Activated T-cell treated with anti-CD3 and anti-CD28 coated beads, Interleukin-2, amount 50 U/mL, for 72 hours (primary cell): ENCODE results near the gene SLC8B1. TPM values are rescaled to one million over a fixed set of nuclear protein-coding genes. Genes with fewer than 3 reads are reported as not detected.

ENCODE experiments used
- ATAC-seq, 2 donors: fragments of 150-1000 bp; cut with Tn5 transposase; replicated peaks in 1 of 2; 2 replicates each; pipeline ENCODE4 v1.10.0; 2021; ENCODE audit warnings: moderate library complexity in 2 of 2, mild to moderate bottlenecking in 1 of 2
- DNase-seq, 2 donors: peaks; one replicate each; pipeline ENCODE4 v3.0.0; 2021 to 2022; ENCODE audit warnings: mixed read lengths in 1 of 2
- H3K27ac Mint-ChIP-seq: one replicate; pipeline ENCODE4 v1.8.0; 2022; ENCODE audit warnings: mild to moderate bottlenecking, moderate library complexity, mixed read lengths
- H3K27me3 Mint-ChIP-seq: one replicate; pipeline ENCODE4 v1.8.0; 2022; ENCODE audit warnings: low read depth, mixed read lengths
- H3K36me3 Mint-ChIP-seq, 2 donors: one replicate each; pipeline ENCODE4 v1.8.0; 2022; ENCODE audit warnings: mixed read lengths in 2 of 2, mild to moderate bottlenecking in 1 of 2; ENCODE audit not compliant: insufficient read depth in 2 of 2
- H3K4me1 Mint-ChIP-seq: one replicate; pipeline ENCODE4 v1.8.0; 2022; ENCODE audit warnings: low read depth, mixed read lengths
- H3K4me3 Mint-ChIP-seq, 2 donors: one replicate each; pipeline ENCODE4 v1.8.0; 2022; ENCODE audit warnings: mild to moderate bottlenecking in 2 of 2, mixed read lengths in 2 of 2, moderate library complexity in 2 of 2
- H3K9me3 Mint-ChIP-seq, 2 donors: one replicate each; pipeline ENCODE4 v1.8.0; 2022; ENCODE audit warnings: mixed read lengths in 2 of 2
- total RNA-seq, 2 donors: library from RNA; stranded (reverse); gene quantifications; one replicate each; pipeline ENCODE4 v1.2.3, GENCODE V29; 2022

The SLC8B1 gene
- total RNA-seq, 2 donors from 2014 or later: 25.9 to 27.4 TPM

- Mint-ChIP-seq H3K9me3 (no peaks in the 10 kb centered on the region), H3K36me3 (peaks cover 1 to 6% of the 10 kb centered on the region in 2 donors), H3K4me1 (peaks cover 18% of the 10 kb centered on the region), H3K27me3 (no peaks in the 10 kb centered on the region), H3K27ac (no peak overlapping the region), H3K4me3 (no peak overlapping the region)
- ATAC-seq: no peak
- DNase-seq: no peak
Measured at GRCh38 chr12:113302886-113303640, 31.8 kb downstream of the SLC8B1 start.

GRCh38 chr12:113302466-113302865 lies 32.4 kb downstream of the SLC8B1 start:
- no peaks in the 10 kb centered on the region for H3K9me3 Mint-ChIP-seq
- H3K27me3 Mint-ChIP-seq: no peaks in the 10 kb centered on the region
- ATAC-seq (no peak), DNase-seq (no peak)
- no peak overlapping the region for H3K4me3 Mint-ChIP-seq
- peaks cover 1 to 6% of the 10 kb centered on the region in 2 donors for H3K36me3 Mint-ChIP-seq
- peaks cover 18% of the 10 kb centered on the region for H3K4me1 Mint-ChIP-seq
- H3K27ac Mint-ChIP-seq: no peak overlapping the region

DNA sequence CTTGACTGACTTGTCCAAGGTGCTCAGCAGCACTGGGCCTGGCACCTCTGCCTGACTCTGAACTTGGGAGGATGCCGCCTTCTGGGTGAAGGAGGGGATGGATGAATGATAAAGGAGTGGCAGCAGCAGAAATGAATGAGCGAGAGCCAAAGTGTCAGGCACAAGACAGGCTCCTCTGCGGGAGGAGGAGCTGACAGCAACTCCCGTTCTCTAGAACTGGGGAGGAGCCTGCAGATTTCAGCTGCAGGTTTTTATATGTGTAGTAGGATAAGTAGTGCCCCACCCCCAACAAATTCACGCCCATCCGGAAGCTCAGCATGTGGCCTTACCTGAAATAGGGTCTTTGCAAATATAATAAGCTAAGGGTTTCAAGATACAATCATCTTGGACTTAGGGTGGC lies 33.1 kb downstream of the SLC8B1 start:
- Mint-ChIP-seq H3K36me3 (peaks cover 1 to 6% of the 10 kb centered on the region in 2 donors), H3K4me1 (peaks cover 18% of the 10 kb centered on the region), H3K4me3 (no peak overlapping the region), H3K27me3 (no peaks in the 10 kb centered on the region), H3K27ac (no peak overlapping the region), H3K9me3 (no peaks in the 10 kb centered on the region)
- ATAC-seq: no peak
- no peak for DNase-seq

- Mint-ChIP-seq H3K4me3 (no peak overlapping the region), H3K36me3 (peaks cover 0 to 10% of the 10 kb centered on the region in 2 donors), H3K27me3 (no peaks in the 10 kb centered on the region), H3K4me1 (peaks cover 18% of the 10 kb centered on the region), H3K27ac (peak overlapping the region; percentile 46), H3K9me3 (no peaks in the 10 kb centered on the region)
- DNase-seq (no peak), ATAC-seq (no peak)
Measured at GRCh38 chr12:113299619-113300237, 35.2 kb downstream of the SLC8B1 start.

GRCh38 chr12:113298861-113299545 lies 35.9 kb downstream of the SLC8B1 start:
- ATAC-seq: no peak
- Mint-ChIP-seq H3K4me3 (no peak overlapping the region), H3K36me3 (peaks cover 0 to 8% of the 10 kb centered on the region in 2 donors), H3K4me1 (peaks cover 18% of the 10 kb centered on the region), H3K27me3 (no peaks in the 10 kb centered on the region), H3K27ac (peak overlapping the region; percentile 73), H3K9me3 (no peaks in the 10 kb centered on the region)
- DNase-seq: no peak

DNA sequence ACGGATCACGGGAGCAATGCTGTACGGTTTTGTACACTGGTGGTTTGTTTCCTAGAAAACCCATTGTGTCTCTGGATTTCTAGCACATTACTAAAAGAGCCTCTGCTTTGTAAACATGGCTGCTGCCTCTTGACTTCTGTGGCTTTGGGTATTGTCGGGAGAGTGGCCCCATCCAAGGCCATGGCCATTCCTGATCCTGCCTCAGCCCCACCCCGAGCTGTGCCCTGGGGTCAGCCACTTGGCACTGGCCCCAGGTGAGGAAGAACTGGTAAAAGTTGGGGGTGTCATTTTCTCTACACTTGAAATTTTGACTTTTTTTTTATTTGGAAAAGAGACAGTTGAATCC lies 36.5 kb downstream of the SLC8B1 start:
- peaks cover 14% of the 10 kb centered on the region for H3K4me1 Mint-ChIP-seq
- H3K4me3 Mint-ChIP-seq: no peak overlapping the region
- H3K9me3 Mint-ChIP-seq: no peaks in the 10 kb centered on the region
- ATAC-seq (no peak), DNase-seq (no peak)
- no peaks in the 10 kb centered on the region for H3K27me3 Mint-ChIP-seq
- peak overlapping the region; percentile 73 for H3K27ac Mint-ChIP-seq
- H3K36me3 Mint-ChIP-seq: peaks cover 0 to 7% of the 10 kb centered on the region in 2 donors

DNA sequence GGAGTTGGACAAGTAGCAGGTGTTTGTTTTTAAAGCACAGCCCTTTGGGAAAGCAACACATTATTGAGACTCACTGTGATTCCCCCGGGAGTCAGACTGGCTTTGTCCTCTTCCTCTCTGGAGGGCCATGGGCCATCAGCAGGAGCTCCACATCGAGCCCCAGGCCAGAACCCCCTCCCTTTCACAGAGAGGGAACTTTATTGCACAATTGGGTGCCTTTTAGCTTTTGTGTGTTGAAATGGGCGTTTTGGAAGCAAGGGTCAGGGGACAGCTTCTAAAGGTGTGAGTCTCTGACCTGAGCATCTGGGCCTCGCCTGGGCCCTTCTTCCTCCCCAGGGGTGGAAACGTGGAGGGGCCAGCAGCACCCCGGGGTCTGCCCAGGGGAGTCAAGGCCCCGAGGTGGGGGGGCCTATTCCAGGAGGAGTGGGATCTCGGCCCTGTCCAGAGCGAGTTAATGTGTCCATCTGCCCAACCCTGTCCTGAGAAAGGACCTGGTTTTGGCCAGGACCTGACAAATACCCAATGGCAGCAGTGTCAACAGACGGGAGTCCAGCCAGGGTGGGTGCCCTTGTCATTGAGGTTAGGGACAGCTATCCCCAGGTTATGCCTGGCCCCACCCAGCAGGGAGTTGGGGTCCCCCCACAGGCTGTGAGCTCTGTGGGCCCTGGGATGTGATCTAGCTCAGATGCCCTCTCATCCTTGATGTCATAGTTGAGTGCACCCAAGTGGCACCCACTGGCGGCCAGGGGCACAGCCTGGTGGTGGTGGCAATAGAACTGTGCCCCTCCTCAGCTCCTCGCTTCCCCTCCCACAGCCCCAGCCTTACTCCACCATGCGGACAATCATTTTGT lies 37.1 kb downstream of the SLC8B1 start:
- ATAC-seq: no peak
- Mint-ChIP-seq H3K27me3 (no peaks in the 10 kb centered on the region), H3K27ac (no peak overlapping the region), H3K9me3 (no peaks in the 10 kb centered on the region), H3K4me1 (peaks cover 8% of the 10 kb centered on the region), H3K4me3 (no peak overlapping the region), H3K36me3 (peaks cover 0 to 9% of the 10 kb centered on the region in 2 donors)
- no peak for DNase-seq

DNA sequence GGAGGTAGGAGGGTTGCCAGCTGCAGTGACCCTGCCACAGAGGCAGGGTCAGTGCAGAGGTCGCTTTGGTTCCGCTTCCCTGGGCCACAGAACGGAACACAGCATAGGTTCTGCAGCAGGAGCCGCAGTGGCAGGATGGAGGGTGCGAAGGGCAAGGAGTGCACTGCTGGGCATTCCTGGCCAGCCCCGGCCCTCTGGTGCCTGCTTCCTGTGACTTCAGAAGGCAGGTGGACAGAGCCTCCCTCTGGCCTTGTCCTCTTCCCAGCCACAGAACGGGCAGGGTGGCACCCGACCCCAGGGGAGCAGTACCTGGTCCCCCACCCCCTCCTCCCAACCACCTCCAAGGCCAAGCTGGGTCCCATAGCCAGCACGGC lies 37.7 kb downstream of the SLC8B1 start:
- ATAC-seq (peak in 1 of 2 donors; percentile 12), DNase-seq (no peak)
- Mint-ChIP-seq H3K27ac (no peak overlapping the region), H3K9me3 (no peaks in the 10 kb centered on the region), H3K4me1 (peaks cover 2% of the 10 kb centered on the region), H3K36me3 (peaks cover 0 to 9% of the 10 kb centered on the region in 2 donors), H3K4me3 (no peak overlapping the region), H3K27me3 (no peaks in the 10 kb centered on the region)

- Mint-ChIP-seq H3K27me3 (no peaks in the 10 kb centered on the region), H3K4me3 (no peak overlapping the region), H3K9me3 (no peaks in the 10 kb centered on the region), H3K36me3 (peaks cover 0 to 9% of the 10 kb centered on the region in 2 donors), H3K27ac (no peak overlapping the region), H3K4me1 (no peaks in the 10 kb centered on the region)
- ATAC-seq (no peak), DNase-seq (no peak)
Measured at GRCh38 chr12:113296557-113297213, 38.2 kb downstream of the SLC8B1 start.

DNA sequence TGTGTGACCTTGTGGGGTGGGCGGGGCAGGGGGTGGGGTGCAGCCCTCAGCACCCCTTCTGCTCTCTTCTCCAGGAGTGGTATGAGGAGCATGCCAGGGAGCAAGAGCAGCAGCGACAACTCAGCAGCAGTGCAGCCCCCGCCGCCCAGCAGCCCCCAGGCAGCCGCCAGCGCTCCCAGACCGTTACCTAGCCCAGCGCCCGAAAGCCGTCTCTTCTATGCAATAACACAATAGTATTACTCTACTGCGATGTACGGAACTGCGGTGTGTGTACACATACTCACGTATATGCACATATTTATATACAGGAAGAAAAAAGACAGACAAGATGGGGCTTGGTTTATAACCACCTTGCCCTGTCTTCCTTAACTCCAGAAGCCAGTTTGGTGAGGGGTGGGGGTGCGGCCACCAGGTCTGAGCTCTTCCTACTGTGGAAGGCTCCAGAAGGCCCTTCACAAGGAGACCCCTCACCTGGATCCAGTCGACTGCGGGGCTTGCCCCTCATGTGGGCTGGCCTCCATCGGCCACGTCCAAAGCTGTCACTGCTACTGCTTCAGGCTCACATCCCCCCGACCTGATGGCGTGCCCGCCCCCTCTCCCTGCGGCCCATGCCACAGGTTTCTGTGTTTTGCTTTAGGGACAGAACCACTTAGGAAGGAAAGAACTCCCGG lies 38.9 kb downstream of the SLC8B1 start:
- H3K9me3 Mint-ChIP-seq: no peaks in the 10 kb centered on the region
- H3K4me3 Mint-ChIP-seq: no peak overlapping the region
- no peak overlapping the region for H3K27ac Mint-ChIP-seq
- H3K36me3 Mint-ChIP-seq: peaks cover 0 to 9% of the 10 kb centered on the region in 2 donors
- ATAC-seq (no peak), DNase-seq (no peak)
- H3K27me3 Mint-ChIP-seq: no peaks in the 10 kb centered on the region
- no peaks in the 10 kb centered on the region for H3K4me1 Mint-ChIP-seq

- Mint-ChIP-seq H3K36me3 (peaks cover 0 to 19% of the 10 kb centered on the region in 2 donors), H3K27ac (no peak overlapping the region), H3K4me1 (no peaks in the 10 kb centered on the region), H3K9me3 (no peaks in the 10 kb centered on the region), H3K27me3 (no peaks in the 10 kb centered on the region), H3K4me3 (no peak overlapping the region)
- DNase-seq (no peak), ATAC-seq (no peak)
Measured at GRCh38 chr12:113293100-113293499, 41.8 kb downstream of the SLC8B1 start.

GRCh38 chr12:113292547-113292946 lies 42.4 kb downstream of the SLC8B1 start:
- Mint-ChIP-seq H3K27me3 (no peaks in the 10 kb centered on the region), H3K4me3 (no peak overlapping the region), H3K9me3 (no peaks in the 10 kb centered on the region), H3K27ac (no peak overlapping the region), H3K4me1 (no peaks in the 10 kb centered on the region), H3K36me3 (peaks cover 0 to 19% of the 10 kb centered on the region in 2 donors)
- DNase-seq (no peak), ATAC-seq (no peak)
